Metanephros (tissue), 1 donor: ENCODE results near the gene TRAM2. TPM values are rescaled to one million over a fixed set of nuclear protein-coding genes. Genes with fewer than 3 reads are reported as not detected.

Experiments
- total RNA-seq: library from RNA; depleted of rRNA; stranded (reverse); fragments of >200 nt; gene quantifications from one replicate; pipeline ENCODE4 v1.2.3, GENCODE V29; 2014

The TRAM2 gene, protein sequence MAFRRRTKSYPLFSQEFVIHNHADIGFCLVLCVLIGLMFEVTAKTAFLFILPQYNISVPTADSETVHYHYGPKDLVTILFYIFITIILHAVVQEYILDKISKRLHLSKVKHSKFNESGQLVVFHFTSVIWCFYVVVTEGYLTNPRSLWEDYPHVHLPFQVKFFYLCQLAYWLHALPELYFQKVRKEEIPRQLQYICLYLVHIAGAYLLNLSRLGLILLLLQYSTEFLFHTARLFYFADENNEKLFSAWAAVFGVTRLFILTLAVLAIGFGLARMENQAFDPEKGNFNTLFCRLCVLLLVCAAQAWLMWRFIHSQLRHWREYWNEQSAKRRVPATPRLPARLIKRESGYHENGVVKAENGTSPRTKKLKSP
- total RNA-seq = 18.8 TPM

DNA sequence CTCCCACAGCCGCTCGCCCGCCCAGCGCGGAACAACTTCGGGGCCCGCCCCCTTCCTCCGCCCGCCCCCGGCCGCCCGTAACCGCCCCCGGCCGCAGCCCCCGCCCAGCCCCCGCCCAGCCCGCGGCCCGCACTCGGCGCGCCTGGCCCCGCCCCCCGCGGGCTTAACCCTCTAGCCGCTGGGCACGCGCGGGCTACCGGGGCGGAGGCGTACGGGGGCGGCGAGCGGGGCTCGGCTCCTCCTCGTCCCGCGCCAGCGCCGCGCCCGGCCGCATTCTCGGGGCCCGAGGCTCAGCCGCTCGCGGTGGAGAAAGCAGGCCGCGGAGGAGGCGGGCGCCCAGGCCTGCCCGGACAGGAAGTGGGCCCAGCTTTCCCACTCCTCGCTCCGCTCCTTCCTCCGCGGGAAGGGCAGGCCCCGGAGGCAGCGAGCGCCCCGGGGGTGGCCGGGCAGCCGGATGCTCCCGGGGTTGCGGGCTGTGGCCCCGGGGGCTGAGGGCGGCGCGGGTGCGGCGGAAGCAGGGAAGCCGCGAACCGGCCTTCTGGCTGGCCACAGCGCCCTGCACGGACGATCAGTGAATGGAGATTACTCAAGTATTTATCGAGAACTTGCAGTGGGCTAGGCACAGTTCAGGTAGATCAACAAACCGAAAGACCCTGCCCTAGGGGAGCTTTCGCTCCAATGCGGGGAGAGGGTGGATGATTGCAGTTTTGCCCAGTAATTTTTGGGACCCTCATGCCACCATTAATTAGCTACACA is at the start of gene TRAM2:
TSS of gene TRAM2 (minus strand) at position 39 of the 756 bp plus-strand sequence. CDS start 145 bp downstream, outside the sequence.

Other genes starting within 250 kb of the TRAM2 start
- gene PAQR8, start 214.9 kb downstream of the TRAM2 start, total RNA-seq = 18.3 TPM
- gene EFHC1, start 156.7 kb downstream of the TRAM2 start, total RNA-seq = 36.4 TPM
- gene TMEM14A, start 94.1 kb upstream of the TRAM2 start, total RNA-seq = 17.2 TPM
- not detected for gene GSTA2, start 186.4 kb upstream of the TRAM2 start, total RNA-seq
- gene GSTA1, start 226.8 kb upstream of the TRAM2 start, total RNA-seq = 1.4 TPM